ENCODE results near the gene TMEM175.
A peak's percentile ranks its signal among the peaks of the same experiment; 100 is the strongest.

Gene TMEM175

GRCh38 chr4:931960-932712 is at the start of gene TMEM175, which contains the start of gene GAK:
TMEM175 (plus strand) TSS chr4:932460; CDS start chr4:947740, 15,280 bp downstream.
GAK (minus strand) TSS chr4:932316; CDS start chr4:932187, 129 bp downstream.
- peak; percentile 95 for DNase-seq

GRCh38 chr4:882646-883045 is 49.6 kb upstream of the TMEM175 start:
- DNase-seq, result no peak

GRCh38 chr4:883377-884095 is 48.7 kb upstream of the TMEM175 start:
- DNase-seq, result no peak

- no peak for DNase-seq
Measured at GRCh38 chr4:884259-884658, 48.0 kb upstream of the TMEM175 start.

- DNase-seq, result no peak
Measured at GRCh38 chr4:884896-885295, 47.4 kb upstream of the TMEM175 start.

- no peak for DNase-seq
Measured at GRCh38 chr4:885353-885752, 46.9 kb upstream of the TMEM175 start.

GRCh38 chr4:886244-886643 is 46.0 kb upstream of the TMEM175 start:
- no peak for DNase-seq

GRCh38 chr4:887034-887763 is 45.1 kb upstream of the TMEM175 start:
- DNase-seq, result no peak

GRCh38 chr4:888029-888428 is 44.2 kb upstream of the TMEM175 start:
- DNase-seq, result no peak

GRCh38 chr4:889516-889915 is 42.7 kb upstream of the TMEM175 start:
- no peak for DNase-seq

- no peak for DNase-seq
Measured at GRCh38 chr4:890036-890695, 42.1 kb upstream of the TMEM175 start.

- DNase-seq, result no peak
Measured at GRCh38 chr4:891747-892146, 40.5 kb upstream of the TMEM175 start.

GRCh38 chr4:892780-893179 is 39.5 kb upstream of the TMEM175 start:
- no peak for DNase-seq

- no peak for DNase-seq
Measured at GRCh38 chr4:893276-893994, 38.8 kb upstream of the TMEM175 start.

GRCh38 chr4:893995-894705 is 38.1 kb upstream of the TMEM175 start:
- no peak for DNase-seq

- no peak for DNase-seq
Measured at GRCh38 chr4:895596-895995, 36.7 kb upstream of the TMEM175 start.

GRCh38 chr4:896216-896615 is 36.0 kb upstream of the TMEM175 start:
- no peak for DNase-seq

GRCh38 chr4:896630-897029 is 35.6 kb upstream of the TMEM175 start:
- DNase-seq, result no peak

GRCh38 chr4:898123-898522 is 34.1 kb upstream of the TMEM175 start:
- no peak for DNase-seq

GRCh38 chr4:898869-899555 is 33.2 kb upstream of the TMEM175 start:
- DNase-seq, result no peak

GRCh38 chr4:899556-899906 is 32.7 kb upstream of the TMEM175 start:
- DNase-seq, result no peak

Data from RPMI8226 (cell line).